H1 (cell line): Measurements from ENCODE around the gene ZIC1. TPM values are rescaled to one million over a fixed set of nuclear protein-coding genes. Genes with fewer than 3 reads are reported as not detected.

Source experiments
- ASH2L ChIP-seq: fragments of 200-600, 300-600 bp; sonication (generic); IDR thresholded peaks from one replicate; pipeline ENCODE4 v1.7.1; 2017; ENCODE audit warnings: low read length
- BACH1 ChIP-seq: IDR thresholded peaks from 2 replicates; pipeline ENCODE4 v1.6.1; 2012; ENCODE audit warnings: low read length, improper control_type of control experiment
- BCL11A ChIP-seq, 2 experiments: IDR thresholded peaks; one replicate each; pipeline ENCODE4 v1.6.1; 2011; ENCODE audit warnings: low read depth in 2 of 2, low read length in 2 of 2, mild to moderate bottlenecking in 2 of 2
- CBX5 ChIP-seq: fragments of 300-800, 300-1000 bp; sonication (generic); IDR thresholded peaks from 2 replicates; pipeline ENCODE4 v1.7.1; 2016; ENCODE audit warnings: antibody characterized with exemption, low read length, low read depth
- CHD1 ChIP-seq: IDR thresholded peaks from 2 replicates; pipeline ENCODE4 v1.6.1; 2012; ENCODE audit warnings: low read depth, low read length, improper control_type of control experiment
- CREB1 ChIP-seq: IDR thresholded peaks from 2 replicates; pipeline ENCODE4 v1.6.1; 2012; ENCODE audit warnings: inconsistent platforms
- FOSL1 ChIP-seq: IDR thresholded peaks from 2 replicates; pipeline ENCODE4 v1.6.1; 2011; ENCODE audit warnings: mild to moderate bottlenecking, low read depth, low read length, moderate library complexity; ENCODE audit not compliant: insufficient read depth
- GABPA ChIP-seq: IDR thresholded peaks from 2 replicates; pipeline ENCODE4 v1.6.1; 2011; ENCODE audit warnings: mild to moderate bottlenecking, low read length, moderate library complexity, borderline replicate concordance; ENCODE audit not compliant: insufficient read depth
- GTF2F1 ChIP-seq: IDR thresholded peaks from 2 replicates; pipeline ENCODE4 v1.6.1; 2012; ENCODE audit warnings: low read depth, low read length, improper control_type of control experiment, borderline replicate concordance
- HDAC6 ChIP-seq: IDR thresholded peaks from one replicate; pipeline ENCODE4 v1.7.1; 2012; ENCODE audit warnings: low read depth, mild to moderate bottlenecking, inconsistent platforms, low read length, moderate library complexity
- JUN ChIP-seq: IDR thresholded peaks from 2 replicates; pipeline ENCODE4 v1.6.1; 2011; ENCODE audit warnings: low read depth, mild to moderate bottlenecking, improper control_type of control experiment, low read length
- KDM1A ChIP-seq: fragments of 200-600, 300-600 bp; sonication (generic); IDR thresholded peaks from 2 replicates; pipeline ENCODE4 v1.7.1; 2016; ENCODE audit warnings: mild to moderate bottlenecking, low read length, borderline replicate concordance
- MAFK ChIP-seq: IDR thresholded peaks from 2 replicates; pipeline ENCODE4 v1.6.1; 2012; ENCODE audit warnings: low read depth, mild to moderate bottlenecking, improper control_type of control experiment, low read length
- NANOG ChIP-seq: IDR thresholded peaks from 2 replicates; pipeline ENCODE4 v1.6.1; 2011; ENCODE audit warnings: low read length, low read depth, mild to moderate bottlenecking, inconsistent platforms; ENCODE audit not compliant: insufficient read depth, poor library complexity, severe bottlenecking
- POLR2A ChIP-seq, 2 experiments: IDR thresholded peaks; 1 replicate in 1 of 2; 2 replicates in 1 of 2; pipeline ENCODE4 v1.6.1; 2011; ENCODE audit warnings: low read depth in 2 of 2, low read length in 2 of 2, mild to moderate bottlenecking in 2 of 2; ENCODE audit errors: control extremely low read depth in 1 of 2
- POU5F1 ChIP-seq: IDR thresholded peaks from 2 replicates; pipeline ENCODE4 v1.6.1; 2011; ENCODE audit warnings: low read depth, mild to moderate bottlenecking, low read length, moderate library complexity
- RBBP5 ChIP-seq: IDR thresholded peaks from 2 replicates; pipeline ENCODE4 v1.7.1; 2012; ENCODE audit warnings: low read depth, mild to moderate bottlenecking, inconsistent platforms, low read length, moderate library complexity, borderline replicate concordance
- RXRA ChIP-seq: IDR thresholded peaks from 2 replicates; pipeline ENCODE4 v1.6.1; 2011; ENCODE audit warnings: low read depth, mild to moderate bottlenecking, low read length, moderate library complexity; ENCODE audit not compliant: insufficient read depth
- SAP30 ChIP-seq: fragments of 300-600 bp; sonication (generic); IDR thresholded peaks from 2 replicates; pipeline ENCODE4 v1.7.1; 2012; ENCODE audit warnings: low read length, moderate library complexity, mild to moderate bottlenecking, inconsistent platforms; ENCODE audit not compliant: insufficient read depth, insufficient replicate concordance
- SIX5 ChIP-seq: IDR thresholded peaks from 2 replicates; pipeline ENCODE4 v1.6.1; 2011; ENCODE audit warnings: mild to moderate bottlenecking, low read depth, low read length
- SP2 ChIP-seq: IDR thresholded peaks from 2 replicates; pipeline ENCODE4 v1.6.1; 2012; ENCODE audit warnings: mild to moderate bottlenecking, low read length, inconsistent platforms
- TAF7 ChIP-seq: optimal IDR thresholded peaks from 2 replicates; pipeline ENCODE3; 2011; ENCODE audit warnings: low read depth, mild to moderate bottlenecking, inconsistent platforms, low read length, moderate library complexity, borderline replicate concordance
- polyA plus RNA-seq, 7 experiments: library from polyadenylated mRNA; depleted of rRNA in 3 of 7; stranded (reverse) in 5 of 7; unstranded in 2 of 7; fragments of >200 nt in 5 of 7; fragments of 200-250 nt in 2 of 7; gene quantifications; 1 replicate in 5 of 7; 2 replicates in 1 of 7; 4 replicates in 1 of 7; pipeline versions ENCODE4 v1.2.1 to v1.2.3, GENCODE V29; 2011 to 2013; ENCODE audit warnings: missing spikeins in 2 of 7, mixed read lengths in 2 of 7
- total RNA-seq: library from RNA; stranded (reverse); fragmentation: NEBNext Ultra II Directional; extraction: Animal tissue kit (Norgen Biotek cat#: 25700); gene quantifications from 2 replicates; pipeline ENCODE4 v1.2.1, GENCODE V29; 2021
- TF ChIP-seq, protein P1 (sequence below): IDR thresholded peaks from 2 replicates; pipeline ENCODE4 v1.6.1; 2012; ENCODE audit warnings: low read length, inconsistent platforms
- TF ChIP-seq, protein P2 (sequence below): IDR thresholded peaks from 2 replicates; pipeline ENCODE4 v1.6.1; 2012; ENCODE audit warnings: inconsistent platforms

ZIC1 gene
- total and polyA plus RNA-seq, 2 of the 8 experiments (the other 6 are each of a cell fraction or from before 2014, with no cell fraction given) = 0.80 to 2.2 TPM

DNA sequence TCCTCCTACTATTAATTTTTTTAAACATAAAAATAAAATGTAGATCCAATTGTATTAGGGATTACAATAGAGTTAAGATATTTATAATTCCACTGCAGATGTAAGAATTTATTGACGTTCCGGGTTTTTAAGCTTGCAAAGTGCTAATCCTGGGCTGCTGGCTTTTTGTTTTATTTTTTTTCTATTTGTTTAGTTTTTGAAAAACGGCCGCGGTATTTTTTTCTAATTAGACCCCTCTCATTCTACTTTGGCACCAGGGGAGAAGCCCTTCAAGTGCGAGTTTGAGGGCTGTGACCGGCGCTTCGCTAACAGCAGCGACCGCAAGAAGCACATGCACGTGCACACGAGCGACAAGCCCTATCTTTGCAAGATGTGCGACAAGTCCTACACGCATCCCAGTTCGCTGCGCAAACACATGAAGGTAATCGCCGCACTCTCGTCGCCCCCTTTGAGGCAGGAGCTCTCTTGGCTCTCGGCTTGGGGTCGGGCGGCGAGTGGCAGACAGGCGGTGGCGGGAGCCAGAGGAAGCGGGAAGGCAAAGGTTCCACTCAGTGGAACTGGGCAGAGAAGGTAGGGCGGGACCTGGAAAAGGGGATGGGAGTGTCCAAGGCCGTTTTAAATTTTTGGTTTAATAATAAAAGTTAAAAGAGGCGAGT is 3.2 kb downstream of the ZIC1 start (continued):
- TF ChIP-seq, protein P1, sequence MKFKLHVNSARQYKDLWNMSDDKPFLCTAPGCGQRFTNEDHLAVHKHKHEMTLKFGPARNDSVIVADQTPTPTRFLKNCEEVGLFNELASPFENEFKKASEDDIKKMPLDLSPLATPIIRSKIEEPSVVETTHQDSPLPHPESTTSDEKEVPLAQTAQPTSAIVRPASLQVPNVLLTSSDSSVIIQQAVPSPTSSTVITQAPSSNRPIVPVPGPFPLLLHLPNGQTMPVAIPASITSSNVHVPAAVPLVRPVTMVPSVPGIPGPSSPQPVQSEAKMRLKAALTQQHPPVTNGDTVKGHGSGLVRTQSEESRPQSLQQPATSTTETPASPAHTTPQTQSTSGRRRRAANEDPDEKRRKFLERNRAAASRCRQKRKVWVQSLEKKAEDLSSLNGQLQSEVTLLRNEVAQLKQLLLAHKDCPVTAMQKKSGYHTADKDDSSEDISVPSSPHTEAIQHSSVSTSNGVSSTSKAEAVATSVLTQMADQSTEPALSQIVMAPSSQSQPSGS = no peak
- TF ChIP-seq GABPA = no peak
- no peak for TF ChIP-seq RXRA
- TF ChIP-seq HDAC6 = no peak
- TF ChIP-seq NANOG = no peak
- no peak for TF ChIP-seq SP2
- no peak for TF ChIP-seq CBX5
- no peak for TF ChIP-seq KDM1A
- TF ChIP-seq GTF2F1 = no peak
- no peak for TF ChIP-seq SAP30
- no peak for TF ChIP-seq TAF7
- peak; percentile 78 for TF ChIP-seq ASH2L
- no peak for TF ChIP-seq MAFK
- TF ChIP-seq JUN = no peak
- no peak for TF ChIP-seq RBBP5
- TF ChIP-seq BACH1 = no peak
- TF ChIP-seq SIX5 = no peak
- TF ChIP-seq, protein P2, sequence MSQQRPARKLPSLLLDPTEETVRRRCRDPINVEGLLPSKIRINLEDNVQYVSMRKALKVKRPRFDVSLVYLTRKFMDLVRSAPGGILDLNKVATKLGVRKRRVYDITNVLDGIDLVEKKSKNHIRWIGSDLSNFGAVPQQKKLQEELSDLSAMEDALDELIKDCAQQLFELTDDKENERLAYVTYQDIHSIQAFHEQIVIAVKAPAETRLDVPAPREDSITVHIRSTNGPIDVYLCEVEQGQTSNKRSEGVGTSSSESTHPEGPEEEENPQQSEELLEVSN = peak; percentile 82
- TF ChIP-seq POU5F1 = no peak
- no peak for TF ChIP-seq BCL11A (IDR thresholded peaks at IDR 0.05; ENCODE audit: low read depth in 2 of 2, low read length in 2 of 2)
- no peak for TF ChIP-seq POLR2A (IDR thresholded peaks at IDR 0.05; ENCODE audit: control extremely low read depth in 1 of 2, low read depth in 2 of 2, low read length in 2 of 2)
- no peak for TF ChIP-seq FOSL1
- TF ChIP-seq CREB1 = peak; percentile 43; the same call in 1 of the 2 replicates
- TF ChIP-seq CHD1 = no peak
